Fibroblast of peridontal ligament (primary cell): ENCODE measurements around the gene ATXN10.

Experiments
- DNase-seq: peaks from one replicate; pipeline ENCODE4 v3.0.0-alpha.2; 2010; ENCODE audit errors: extremely low read depth

The ATXN10 gene

GRCh38 chr22:45878051-45878781 is 206.6 kb downstream of the ATXN10 start:
- DNase-seq = no peak

GRCh38 chr22:45878901-45879551 is 207.4 kb downstream of the ATXN10 start:
- DNase-seq = no peak

- DNase-seq = no peak
Measured at GRCh38 chr22:45879552-45879949, 207.9 kb downstream of the ATXN10 start.

GRCh38 chr22:45880091-45880715 is 208.6 kb downstream of the ATXN10 start:
- no peak for DNase-seq

GRCh38 chr22:45880716-45881523 is 209.3 kb downstream of the ATXN10 start:
- no peak for DNase-seq

GRCh38 chr22:45881524-45881875 is 209.9 kb downstream of the ATXN10 start:
- no peak for DNase-seq

GRCh38 chr22:45882881-45883810 is 211.5 kb downstream of the ATXN10 start:
- no peak for DNase-seq

- no peak for DNase-seq
Measured at GRCh38 chr22:45883811-45884170, 212.2 kb downstream of the ATXN10 start.

- no peak for DNase-seq
Measured at GRCh38 chr22:45884201-45885062, 212.8 kb downstream of the ATXN10 start.

- no peak for DNase-seq
Measured at GRCh38 chr22:45885171-45885840, 213.7 kb downstream of the ATXN10 start.

- DNase-seq = no peak
Measured at GRCh38 chr22:45885941-45886395, 214.3 kb downstream of the ATXN10 start.

GRCh38 chr22:45886540-45886939 is 214.9 kb downstream of the ATXN10 start:
- no peak for DNase-seq

- DNase-seq = no peak
Measured at GRCh38 chr22:45887202-45888131, 215.8 kb downstream of the ATXN10 start.

GRCh38 chr22:45888221-45889092 is 216.8 kb downstream of the ATXN10 start:
- DNase-seq = no peak

- no peak for DNase-seq
Measured at GRCh38 chr22:45889093-45889538, 217.5 kb downstream of the ATXN10 start.

- no peak for DNase-seq
Measured at GRCh38 chr22:45889539-45890350, 218.1 kb downstream of the ATXN10 start.

- DNase-seq = no peak
Measured at GRCh38 chr22:45890351-45890635, 218.7 kb downstream of the ATXN10 start.
